ENCODE measurements around the gene CPNE5.

DNA sequence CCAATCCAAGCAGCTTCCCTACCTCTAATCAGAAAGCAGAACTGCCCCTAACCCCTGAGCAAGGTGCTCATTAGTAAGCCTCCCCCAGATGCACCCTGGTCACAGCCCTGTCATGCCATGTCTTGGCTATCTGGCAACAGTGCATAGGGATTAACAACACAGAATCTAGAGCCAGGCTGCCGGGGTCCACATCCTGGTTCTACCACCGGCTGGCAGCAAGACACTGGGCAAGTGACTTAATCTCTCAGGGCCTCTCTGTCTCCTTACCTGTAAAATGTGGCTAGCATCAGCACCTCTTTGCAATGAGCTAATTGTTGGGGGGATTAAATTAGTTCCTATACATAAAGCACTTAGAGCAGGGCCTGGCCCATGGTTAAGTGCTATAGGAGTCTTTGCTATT lies 68.1 kb downstream of the CPNE5 start:
- TF ChIP-seq POLR2A (IDR thresholded peaks at IDR 0.05) (no peak), CTCF (IDR thresholded peaks at IDR 0.05 in 8 of 11, conservative IDR thresholded peaks at IDR 0.05 in 3 of 11) (no peak), POLR2AphosphoS5 (IDR thresholded peaks at IDR 0.05) (no peak)

All from spleen (tissue), 7 donors.